Hepatocyte (in vitro differentiated cells): ENCODE data around the gene RSKR. TPM values are rescaled to one million over a fixed set of nuclear protein-coding genes. Genes with fewer than 3 reads are reported as not detected.

ENCODE experiments used
- DNase-seq: peaks from one replicate; pipeline ENCODE4 v3.0.0-alpha.2; 2016; ENCODE audit warnings: low spot score
- H2AFZ ChIP-seq: fragments of 200-600 bp; sonication (generic); 2 replicates; pipeline ENCODE4 v1.6.0; 2016; ENCODE audit warnings: antibody characterized with exemption, mild to moderate bottlenecking
- H3K27ac ChIP-seq: fragments of 200-600 bp; sonication (generic); 2 replicates; pipeline ENCODE4 v1.5.1; 2016; ENCODE audit warnings: mild to moderate bottlenecking
- H3K27me3 ChIP-seq: fragments of 200-600 bp; sonication (generic); 2 replicates; pipeline ENCODE4 v1.6.1; 2016
- H3K36me3 ChIP-seq: fragments of 200-600 bp; sonication (generic); replicated peaks from 2 replicates; pipeline ENCODE4 v1.5.1; 2016; ENCODE audit warnings: low read depth; ENCODE audit not compliant: insufficient read depth
- H3K4me1 ChIP-seq: fragments of 200-600 bp; sonication (generic); 2 replicates; pipeline ENCODE4 v1.5.1; 2016; ENCODE audit warnings: mild to moderate bottlenecking, moderate library complexity; ENCODE audit not compliant: insufficient read depth
- H3K4me2 ChIP-seq: fragments of 200-600 bp; sonication (generic); 2 replicates; pipeline ENCODE4 v1.6.0; 2016
- H3K4me3 ChIP-seq: fragments of 200-600 bp; sonication (generic); 2 replicates; pipeline ENCODE4 v1.5.1; 2016; ENCODE audit warnings: mild to moderate bottlenecking
- H3K79me2 ChIP-seq: fragments of 200-600 bp; sonication (generic); 2 replicates; pipeline ENCODE4 v1.6.0; 2017; ENCODE audit warnings: mild to moderate bottlenecking
- H3K9me2 ChIP-seq: fragments of 200-600 bp; sonication (generic); replicated peaks from 2 replicates; pipeline ENCODE4 v1.6.0; 2017; ENCODE audit warnings: mild to moderate bottlenecking; ENCODE audit not compliant: insufficient read depth
- H3K9me3 ChIP-seq: fragments of 200-600 bp; sonication (generic); 2 replicates; pipeline ENCODE4 v1.5.1; 2016; ENCODE audit warnings: low read depth, mild to moderate bottlenecking
- H4K20me1 ChIP-seq: fragments of 200-600 bp; sonication (generic); 2 replicates; pipeline ENCODE4 v1.6.0; 2016; ENCODE audit warnings: mild to moderate bottlenecking; ENCODE audit not compliant: insufficient read depth, poor library complexity, severe bottlenecking
- CTCF ChIP-seq: fragments of 200-600 bp; sonication (generic); IDR thresholded peaks from 2 replicates; pipeline ENCODE4 v1.5.1; 2016; ENCODE audit warnings: antibody characterized with exemption, mild to moderate bottlenecking; ENCODE audit not compliant: poor library complexity
- EZH2 ChIP-seq: fragments of 200-600 bp; sonication (generic); IDR thresholded peaks from 2 replicates; pipeline ENCODE4 v1.6.1; 2016; ENCODE audit warnings: antibody characterized with exemption, mild to moderate bottlenecking, borderline replicate concordance
- EZH2phosphoT487 ChIP-seq: fragments of 200-600 bp; sonication (generic); IDR thresholded peaks from one replicate; pipeline ENCODE4 v1.6.1; 2018; ENCODE audit warnings: antibody characterized with exemption, mild to moderate bottlenecking, low read depth, moderate library complexity; ENCODE audit not compliant: unreplicated experiment, severe bottlenecking
- WGBS: methylation state at CpG from one replicate; pipeline ENCODE4 v1.1.6; 2016; ENCODE audit warnings: low lambda C conversion rate; ENCODE audit errors: missing lambda C conversion rate; 5-methylcytosine and 5-hydroxymethylcytosine counted together
- polyA plus RNA-seq: library from polyadenylated mRNA; unstranded; fragments of >200 nt; fragmentation: Nextera tagmentation; extraction: Ambion mirVana; gene quantifications from 2 replicates; pipeline ENCODE4 v1.2.1, GENCODE V29; 2016
- total RNA-seq: library from RNA; depleted of rRNA; stranded (reverse); fragments of >200 nt; gene quantifications from 2 replicates; pipeline ENCODE4 v1.2.3, GENCODE V29; 2014

The RSKR gene
- total and polyA plus RNA-seq, 2 experiments from 2014 or later: 2.2 to 5.3 TPM

GRCh38 chr17:28657756-28658155 lies 43.8 kb upstream of the RSKR start:
- 96% methylated on average over 5 of the region's 5 CpGs for WGBS

GRCh38 chr17:28655160-28655559 lies 41.2 kb upstream of the RSKR start:
- no peaks in the 10 kb centered on the region for H3K36me3 ChIP-seq

More at GRCh38 chr17:28657756-28658155, 43.8 kb upstream of the RSKR start:
- no peaks in the 10 kb centered on the region for H3K9me3 ChIP-seq
- no peaks in the 10 kb centered on the region for H3K9me2 ChIP-seq
- H3K79me2 ChIP-seq: peaks cover 79% of the 10 kb centered on the region
- TF ChIP-seq EZH2phosphoT487: no peak
- H3K27ac ChIP-seq: peak overlapping the region; percentile 64
- H4K20me1 ChIP-seq: peaks cover 7% of the 10 kb centered on the region
- H2AFZ ChIP-seq: no peak overlapping the region
- DNase-seq: no peak
- no peak overlapping the region for H3K4me3 ChIP-seq
- H3K4me1 ChIP-seq: peaks cover 9% of the 10 kb centered on the region
- no peak overlapping the region for H3K4me2 ChIP-seq
- H3K36me3 ChIP-seq: no peaks in the 10 kb centered on the region
- no peaks in the 10 kb centered on the region for H3K27me3 ChIP-seq

GRCh38 chr17:28648698-28649097 lies 34.7 kb upstream of the RSKR start:
- no peak overlapping the region for H2AFZ ChIP-seq
- no peaks in the 10 kb centered on the region for H3K36me3 ChIP-seq
- no peaks in the 10 kb centered on the region for H3K27me3 ChIP-seq
- no peaks in the 10 kb centered on the region for H3K9me2 ChIP-seq
- no peak overlapping the region for H3K4me3 ChIP-seq
- WGBS: 96% methylated on average over 2 of the region's 2 CpGs
- no peaks in the 10 kb centered on the region for H4K20me1 ChIP-seq
- no peak overlapping the region for H3K4me2 ChIP-seq
- peaks cover 15% of the 10 kb centered on the region for H3K4me1 ChIP-seq
- peaks cover 26% of the 10 kb centered on the region for H3K79me2 ChIP-seq
- H3K27ac ChIP-seq: no peak overlapping the region
- TF ChIP-seq EZH2 (no peak), EZH2phosphoT487 (no peak), CTCF (no peak)
- DNase-seq: no peak
- no peaks in the 10 kb centered on the region for H3K9me3 ChIP-seq

More at GRCh38 chr17:28655160-28655559, 41.2 kb upstream of the RSKR start:
- Histone ChIP-seq H3K79me2 (peaks cover 70% of the 10 kb centered on the region), H3K4me1 (peaks cover under 1% of the 10 kb centered on the region), H3K27ac (no peak overlapping the region), H4K20me1 (no peaks in the 10 kb centered on the region), H2AFZ (no peak overlapping the region), H3K4me2 (no peak overlapping the region), H3K9me3 (no peaks in the 10 kb centered on the region), H3K4me3 (no peak overlapping the region), H3K9me2 (no peaks in the 10 kb centered on the region), H3K27me3 (no peaks in the 10 kb centered on the region)
- WGBS: 99% methylated on average over 5 of the region's 5 CpGs
- no peak for DNase-seq
- TF ChIP-seq EZH2phosphoT487 (no peak), CTCF (no peak), EZH2 (no peak)

- H3K4me1 ChIP-seq: peaks cover 19% of the 10 kb centered on the region
- H3K9me2 ChIP-seq: no peaks in the 10 kb centered on the region
- H3K27me3 ChIP-seq: no peaks in the 10 kb centered on the region
- peak overlapping the region; percentile 77 for H3K4me2 ChIP-seq
- WGBS: 72% methylated on average over 12 of the region's 12 CpGs
- peak overlapping the region; percentile 94 for H3K27ac ChIP-seq
- peaks cover 2% of the 10 kb centered on the region for H4K20me1 ChIP-seq
- no peak for TF ChIP-seq EZH2phosphoT487
- TF ChIP-seq CTCF: no peak
- no peak for TF ChIP-seq EZH2
- H3K4me3 ChIP-seq: no peak overlapping the region
- no peaks in the 10 kb centered on the region for H3K9me3 ChIP-seq
- DNase-seq: peak; percentile 35
- H3K36me3 ChIP-seq: no peaks in the 10 kb centered on the region
- peaks cover 37% of the 10 kb centered on the region for H3K79me2 ChIP-seq
- peak overlapping the region; percentile 33 for H2AFZ ChIP-seq
These were observed 32.2 kb upstream of the RSKR start for GRCh38 chr17:28646039-28646754.
